ENCODE measurements around the gene MPP4. TPM values are rescaled to one million over a fixed set of nuclear protein-coding genes. Genes with fewer than 3 reads are reported as not detected.

Gene MPP4
- total RNA-seq, 1 donor from 2014 or later, result not detected

GRCh38 chr2:201668402-201668910 is 30.0 kb downstream of the MPP4 start:
- Mint-ChIP-seq H3K27ac (peak overlapping the region; percentile 78), H3K27me3 (no peaks in the 10 kb centered on the region), H3K9me3 (ENCODE audit: low read depth) (peaks cover 4% of the 10 kb centered on the region), H3K4me3 (ENCODE audit: low read depth) (no peak overlapping the region), H3K36me3 (ENCODE audit: insufficient read depth) (no peaks in the 10 kb centered on the region), H3K4me1 (ENCODE audit: low read depth) (no peaks in the 10 kb centered on the region)
- no peak for TF ChIP-seq CTCF (IDR thresholded peaks at IDR 0.05; ENCODE audit: unreplicated experiment)
- DNase-seq (ENCODE audit: low spot score, unreplicated experiment), result no peak

DNA sequence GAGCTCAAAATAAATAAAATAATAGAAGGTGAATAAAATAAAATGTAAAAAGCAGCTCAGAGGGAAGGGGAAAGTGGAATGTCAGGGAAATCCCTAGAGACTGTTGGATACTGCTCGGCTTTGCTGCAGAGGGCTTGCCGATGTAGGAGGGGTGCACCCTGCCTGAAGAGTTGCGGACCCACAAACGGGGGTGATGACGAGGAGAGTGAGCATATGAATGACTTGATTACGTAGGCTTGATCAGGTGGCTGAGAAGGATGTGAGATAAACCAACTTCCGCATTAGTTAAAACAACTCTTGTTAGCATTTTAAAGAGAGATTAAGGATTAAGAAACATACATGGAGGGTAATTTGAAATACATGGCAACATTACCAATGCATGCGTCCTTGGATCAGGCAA is 34.1 kb downstream of the MPP4 start:
- no peaks in the 10 kb centered on the region for H3K9me3 Mint-ChIP-seq (ENCODE audit: low read depth)
- DNase-seq (ENCODE audit: low spot score, unreplicated experiment), result no peak
- peaks cover 3% of the 10 kb centered on the region for H3K27me3 Mint-ChIP-seq
- no peak overlapping the region for H3K4me3 Mint-ChIP-seq (ENCODE audit: low read depth)
- no peaks in the 10 kb centered on the region for H3K4me1 Mint-ChIP-seq (ENCODE audit: low read depth)
- no peak overlapping the region for H3K27ac Mint-ChIP-seq
- no peaks in the 10 kb centered on the region for H3K36me3 Mint-ChIP-seq (ENCODE audit: insufficient read depth)
- TF ChIP-seq CTCF (IDR thresholded peaks at IDR 0.05; ENCODE audit: unreplicated experiment), result no peak

- H3K4me3 Mint-ChIP-seq (ENCODE audit: low read depth), result no peak overlapping the region
- peaks cover 6% of the 10 kb centered on the region for H3K27me3 Mint-ChIP-seq
- H3K4me1 Mint-ChIP-seq (ENCODE audit: low read depth), result peaks cover 2% of the 10 kb centered on the region
- no peaks in the 10 kb centered on the region for H3K9me3 Mint-ChIP-seq (ENCODE audit: low read depth)
- no peak for TF ChIP-seq CTCF (IDR thresholded peaks at IDR 0.05; ENCODE audit: unreplicated experiment)
- no peak overlapping the region for H3K27ac Mint-ChIP-seq
- DNase-seq (ENCODE audit: low spot score, unreplicated experiment), result no peak
- no peaks in the 10 kb centered on the region for H3K36me3 Mint-ChIP-seq (ENCODE audit: insufficient read depth)
These were observed 37.1 kb downstream of the MPP4 start for GRCh38 chr2:201661366-201661765.

DNA sequence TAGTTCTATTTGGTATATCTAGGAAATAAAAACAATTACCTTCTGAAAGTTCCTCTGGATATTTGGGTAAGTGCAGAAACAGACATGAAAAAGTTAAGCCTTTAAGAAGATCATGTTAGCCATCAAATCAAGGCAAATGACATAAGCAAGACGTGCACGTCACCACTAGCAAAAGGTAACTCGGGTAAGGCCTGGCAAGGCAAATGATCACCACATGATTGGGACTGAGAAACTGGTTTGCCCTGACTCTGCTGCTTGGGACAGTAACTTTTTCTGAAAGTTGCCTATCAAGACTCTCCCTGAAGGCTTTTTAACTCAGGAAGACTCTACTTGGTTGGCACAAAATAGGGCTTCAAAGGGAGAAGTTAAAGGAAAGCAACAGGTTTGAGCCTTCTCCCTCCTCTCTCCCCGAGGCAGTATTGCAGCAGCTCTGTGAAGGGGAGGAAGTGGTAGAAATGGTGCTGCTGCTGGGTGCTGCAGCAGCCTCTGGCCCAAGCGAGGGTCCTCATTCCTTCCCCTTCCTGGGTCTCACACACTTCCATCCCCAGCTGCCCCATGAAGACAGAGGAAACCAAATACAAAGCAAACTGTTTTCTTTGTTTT is 38.0 kb downstream of the MPP4 start:
- TF ChIP-seq CTCF (IDR thresholded peaks at IDR 0.05; ENCODE audit: unreplicated experiment), result no peak
- no peak for DNase-seq (ENCODE audit: low spot score, unreplicated experiment)
- H3K9me3 Mint-ChIP-seq (ENCODE audit: low read depth), result no peaks in the 10 kb centered on the region
- peaks cover 2% of the 10 kb centered on the region for H3K4me1 Mint-ChIP-seq (ENCODE audit: low read depth)
- no peaks in the 10 kb centered on the region for H3K36me3 Mint-ChIP-seq (ENCODE audit: insufficient read depth)
- H3K27ac Mint-ChIP-seq, result no peak overlapping the region
- no peak overlapping the region for H3K4me3 Mint-ChIP-seq (ENCODE audit: low read depth)
- H3K27me3 Mint-ChIP-seq, result peaks cover 6% of the 10 kb centered on the region

DNA sequence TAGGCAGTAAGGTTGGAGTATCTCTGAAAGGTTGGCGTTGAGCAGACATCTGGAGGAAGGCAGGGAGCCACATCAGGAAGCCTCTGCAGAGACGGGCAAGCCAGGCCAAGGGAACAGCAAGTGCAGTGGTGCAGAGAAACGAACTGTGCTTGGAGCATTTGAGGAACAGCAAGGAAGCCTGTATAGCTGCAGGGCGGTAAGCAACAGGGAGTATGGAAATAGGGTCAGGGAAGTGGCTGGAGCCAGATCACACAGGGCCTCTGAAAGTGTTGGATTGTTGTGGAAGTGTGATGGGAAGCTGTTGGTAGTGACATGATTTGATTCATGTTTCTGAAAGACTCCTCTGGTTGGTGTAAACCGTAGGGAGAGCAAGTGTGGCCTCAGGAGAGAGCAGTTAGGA is 41.7 kb downstream of the MPP4 start:
- no peak for DNase-seq (ENCODE audit: low spot score, unreplicated experiment)
- H3K9me3 Mint-ChIP-seq (ENCODE audit: low read depth), result no peaks in the 10 kb centered on the region
- H3K4me3 Mint-ChIP-seq (ENCODE audit: low read depth), result no peak overlapping the region
- no peak overlapping the region for H3K27ac Mint-ChIP-seq
- TF ChIP-seq CTCF (IDR thresholded peaks at IDR 0.05; ENCODE audit: unreplicated experiment), result no peak
- peaks cover 2% of the 10 kb centered on the region for H3K4me1 Mint-ChIP-seq (ENCODE audit: low read depth)
- no peaks in the 10 kb centered on the region for H3K36me3 Mint-ChIP-seq (ENCODE audit: insufficient read depth)
- peaks cover 6% of the 10 kb centered on the region for H3K27me3 Mint-ChIP-seq
